Measurements from ENCODE around the gene MBP.

The MBP gene

GRCh38 chr18:77006305-77007175 is 126.0 kb downstream of the MBP start:
- FAIRE-seq: no peak

GRCh38 chr18:77005651-77006195 is 126.9 kb downstream of the MBP start:
- FAIRE-seq: no peak
- TF ChIP-seq POLR2A (IDR thresholded peaks at IDR 0.05; ENCODE audit: low read depth, low read length): no peak
- no peak for TF ChIP-seq POLR2AphosphoS5 (IDR thresholded peaks at IDR 0.05; ENCODE audit: low read depth, low read length)
- TF ChIP-seq TAF1 (IDR thresholded peaks at IDR 0.05; ENCODE audit: borderline replicate concordance, low read depth, low read length): no peak
- no peak for DNase-seq (ENCODE audit: insufficient read length)

More at GRCh38 chr18:77006305-77007175, 126.0 kb downstream of the MBP start:
- no peak for DNase-seq (ENCODE audit: insufficient read length)
- no peak for TF ChIP-seq POLR2A (IDR thresholded peaks at IDR 0.05; ENCODE audit: low read depth, low read length)
- no peak for TF ChIP-seq TAF1 (IDR thresholded peaks at IDR 0.05; ENCODE audit: borderline replicate concordance, low read depth, low read length)

- TF ChIP-seq TAF1 (IDR thresholded peaks at IDR 0.05; ENCODE audit: borderline replicate concordance, low read depth, low read length): no peak
- no peak for TF ChIP-seq POLR2AphosphoS5 (IDR thresholded peaks at IDR 0.05; ENCODE audit: low read depth, low read length)
- TF ChIP-seq POLR2A (IDR thresholded peaks at IDR 0.05; ENCODE audit: low read depth, low read length): no peak
- no peak for DNase-seq (ENCODE audit: insufficient read length)
- FAIRE-seq: no peak
Observed at GRCh38 chr18:77004555-77005380, 127.8 kb downstream of the MBP start.

- DNase-seq (ENCODE audit: insufficient read length) (no peak), FAIRE-seq (no peak)
- TF ChIP-seq POLR2AphosphoS5 (IDR thresholded peaks at IDR 0.05; ENCODE audit: low read depth, low read length) (no peak), POLR2A (IDR thresholded peaks at IDR 0.05; ENCODE audit: low read depth, low read length) (no peak), TAF1 (IDR thresholded peaks at IDR 0.05; ENCODE audit: borderline replicate concordance, low read depth, low read length) (no peak)
Observed at GRCh38 chr18:77003316-77003715, 129.3 kb downstream of the MBP start.

- no peak for TF ChIP-seq POLR2A (IDR thresholded peaks at IDR 0.05; ENCODE audit: low read depth, low read length)
- no peak for TF ChIP-seq TAF1 (IDR thresholded peaks at IDR 0.05; ENCODE audit: borderline replicate concordance, low read depth, low read length)
- no peak for TF ChIP-seq POLR2AphosphoS5 (IDR thresholded peaks at IDR 0.05; ENCODE audit: low read depth, low read length)
- DNase-seq (ENCODE audit: insufficient read length) (no peak), FAIRE-seq (no peak)
Observed at GRCh38 chr18:77002496-77002895, 130.1 kb downstream of the MBP start.

GRCh38 chr18:77001979-77002378 is 130.6 kb downstream of the MBP start:
- DNase-seq (ENCODE audit: insufficient read length) (no peak), FAIRE-seq (peak; percentile 54)

GRCh38 chr18:77001041-77001440 is 131.5 kb downstream of the MBP start:
- DNase-seq (ENCODE audit: insufficient read length): no peak
- TF ChIP-seq POLR2AphosphoS5 (IDR thresholded peaks at IDR 0.05; ENCODE audit: low read depth, low read length) (no peak), POLR2A (IDR thresholded peaks at IDR 0.05; ENCODE audit: low read depth, low read length) (no peak), TAF1 (IDR thresholded peaks at IDR 0.05; ENCODE audit: borderline replicate concordance, low read depth, low read length) (no peak)
- FAIRE-seq: no peak

More at GRCh38 chr18:77001979-77002378, 130.6 kb downstream of the MBP start:
- TF ChIP-seq TAF1 (IDR thresholded peaks at IDR 0.05; ENCODE audit: borderline replicate concordance, low read depth, low read length) (no peak), POLR2A (IDR thresholded peaks at IDR 0.05; ENCODE audit: low read depth, low read length) (no peak), POLR2AphosphoS5 (IDR thresholded peaks at IDR 0.05; ENCODE audit: low read depth, low read length) (no peak)

GRCh38 chr18:77000527-77000926 is 132.1 kb downstream of the MBP start:
- peak; percentile 67 for FAIRE-seq
- no peak for TF ChIP-seq POLR2AphosphoS5 (IDR thresholded peaks at IDR 0.05; ENCODE audit: low read depth, low read length)
- no peak for TF ChIP-seq TAF1 (IDR thresholded peaks at IDR 0.05; ENCODE audit: borderline replicate concordance, low read depth, low read length)
- no peak for TF ChIP-seq POLR2A (IDR thresholded peaks at IDR 0.05; ENCODE audit: low read depth, low read length)
- DNase-seq (ENCODE audit: insufficient read length): no peak

- no peak for FAIRE-seq
- DNase-seq (ENCODE audit: insufficient read length): no peak
- TF ChIP-seq TAF1 (IDR thresholded peaks at IDR 0.05; ENCODE audit: borderline replicate concordance, low read depth, low read length): no peak
- no peak for TF ChIP-seq POLR2AphosphoS5 (IDR thresholded peaks at IDR 0.05; ENCODE audit: low read depth, low read length)
- no peak for TF ChIP-seq POLR2A (IDR thresholded peaks at IDR 0.05; ENCODE audit: low read depth, low read length)
Observed at GRCh38 chr18:76999077-76999476, 133.5 kb downstream of the MBP start.

GRCh38 chr18:76997951-76998808 is 134.4 kb downstream of the MBP start:
- DNase-seq (ENCODE audit: insufficient read length) (no peak), FAIRE-seq (no peak)
- TF ChIP-seq POLR2AphosphoS5 (IDR thresholded peaks at IDR 0.05; ENCODE audit: low read depth, low read length): no peak
- TF ChIP-seq TAF1 (IDR thresholded peaks at IDR 0.05; ENCODE audit: borderline replicate concordance, low read depth, low read length): no peak

All from GM12892 (cell line).